GM19025 (cell line): ENCODE measurements around the gene DYNLT1.
"Not testable (repeated sequence)": the region's sequence is repeated elsewhere in the genome, so short reads cannot be mapped to it uniquely, and the experiment has no call there.

Source experiments
- ATAC-seq: cut with Tn5 transposase; IDR thresholded peaks from one replicate; pipeline ENCODE4 v1.9.1; 2021; ENCODE audit warnings: mild to moderate bottlenecking, low read depth, moderate library complexity; ENCODE audit not compliant: unreplicated experiment

The DYNLT1 gene

GRCh38 chr6:158645064-158646022 is 800 bp upstream of the DYNLT1 start:
- no peak for ATAC-seq

GRCh38 chr6:158643836-158644230 is 710 bp downstream of the DYNLT1 start:
- no peak for ATAC-seq

- no peak for ATAC-seq
Measured at GRCh38 chr6:158642097-158642601, 2.4 kb downstream of the DYNLT1 start.

- ATAC-seq, result no peak
Measured at GRCh38 chr6:158640519-158640918, 4.0 kb downstream of the DYNLT1 start.

GRCh38 chr6:158639056-158639455 is 5.5 kb downstream of the DYNLT1 start:
- ATAC-seq, result no peak

- no peak for ATAC-seq
Measured at GRCh38 chr6:158638324-158638854, 6.2 kb downstream of the DYNLT1 start.

- no peak for ATAC-seq
Measured at GRCh38 chr6:158636778-158637177, 7.8 kb downstream of the DYNLT1 start.

- no peak for ATAC-seq
Measured at GRCh38 chr6:158635427-158636073, 9.0 kb downstream of the DYNLT1 start.

- no peak for ATAC-seq
Measured at GRCh38 chr6:158634695-158635426, 9.7 kb downstream of the DYNLT1 start.

- no peak for ATAC-seq
Measured at GRCh38 chr6:158633127-158633526, 11.4 kb downstream of the DYNLT1 start.

GRCh38 chr6:158632538-158633119 is 11.9 kb downstream of the DYNLT1 start:
- ATAC-seq, result not testable (repeated sequence)

- ATAC-seq, result no peak
Measured at GRCh38 chr6:158631678-158632537, 12.6 kb downstream of the DYNLT1 start.

GRCh38 chr6:158630938-158631616 is 13.5 kb downstream of the DYNLT1 start:
- ATAC-seq, result no peak

- no peak for ATAC-seq
Measured at GRCh38 chr6:158629367-158630221, 14.9 kb downstream of the DYNLT1 start.

GRCh38 chr6:158628542-158628941 is 16.0 kb downstream of the DYNLT1 start:
- no peak for ATAC-seq

GRCh38 chr6:158627940-158628211 is 16.7 kb downstream of the DYNLT1 start:
- ATAC-seq, result no peak

GRCh38 chr6:158627168-158627939 is 17.2 kb downstream of the DYNLT1 start:
- no peak for ATAC-seq
